Activated naive CD8-positive, alpha-beta T cell treated with anti-CD3 and anti-CD28 coated beads, Interleukin-2, amount 10 ng/mL, durations not matched to agents 7 days and 5 days (primary cell): Measurements from ENCODE around the gene LRRC2. TPM values are rescaled to one million over a fixed set of nuclear protein-coding genes. Genes with fewer than 3 reads are reported as not detected.
A peak's percentile ranks its signal among the peaks of the same experiment; 100 is the strongest.

Experiments used
- ATAC-seq: fragments of 150-1000 bp; cut with Tn5 transposase; one replicate; pipeline ENCODE4 v1.10.0; 2021; ENCODE audit warnings: low read depth, moderate library complexity
- POLR2A ChIA-PET: fragments of 350-600 bp; sonication (Branson Sonifier 250); formaldehyde crosslinking; loops from one replicate; lab custom pipeline; 2021; ENCODE audit warnings: antibody characterized with exemption; lab: Charles Lee
- DNase-seq: peaks from one replicate; pipeline ENCODE4 v3.0.0; 2021
- H3K27ac Mint-ChIP-seq: one replicate; pipeline ENCODE4 v1.8.0; 2022; ENCODE audit warnings: mild to moderate bottlenecking, mixed read lengths
- H3K27me3 Mint-ChIP-seq: one replicate; pipeline ENCODE4 v1.8.0; 2022; ENCODE audit warnings: mild to moderate bottlenecking, moderate library complexity, mixed read lengths
- H3K36me3 Mint-ChIP-seq: one replicate; pipeline ENCODE4 v1.8.0; 2021; ENCODE audit warnings: mild to moderate bottlenecking, mixed read lengths
- H3K4me1 Mint-ChIP-seq: one replicate; pipeline ENCODE4 v1.8.0; 2021; ENCODE audit warnings: mixed read lengths
- H3K4me3 Mint-ChIP-seq: one replicate; pipeline ENCODE4 v1.8.0; 2022; ENCODE audit warnings: mild to moderate bottlenecking, moderate library complexity, mixed read lengths
- H3K9me3 Mint-ChIP-seq: one replicate; pipeline ENCODE4 v1.8.0; 2021; ENCODE audit warnings: mixed read lengths
- total RNA-seq, 2 experiments: library from RNA; stranded (reverse); gene quantifications; one replicate each; pipeline ENCODE4 v1.2.3, GENCODE V29; 2021

The LRRC2 gene, protein sequence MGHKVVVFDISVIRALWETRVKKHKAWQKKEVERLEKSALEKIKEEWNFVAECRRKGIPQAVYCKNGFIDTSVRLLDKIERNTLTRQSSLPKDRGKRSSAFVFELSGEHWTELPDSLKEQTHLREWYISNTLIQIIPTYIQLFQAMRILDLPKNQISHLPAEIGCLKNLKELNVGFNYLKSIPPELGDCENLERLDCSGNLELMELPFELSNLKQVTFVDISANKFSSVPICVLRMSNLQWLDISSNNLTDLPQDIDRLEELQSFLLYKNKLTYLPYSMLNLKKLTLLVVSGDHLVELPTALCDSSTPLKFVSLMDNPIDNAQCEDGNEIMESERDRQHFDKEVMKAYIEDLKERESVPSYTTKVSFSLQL
- under 1 TPM; 0.45 to 0.75 TPM for total RNA-seq

DNA sequence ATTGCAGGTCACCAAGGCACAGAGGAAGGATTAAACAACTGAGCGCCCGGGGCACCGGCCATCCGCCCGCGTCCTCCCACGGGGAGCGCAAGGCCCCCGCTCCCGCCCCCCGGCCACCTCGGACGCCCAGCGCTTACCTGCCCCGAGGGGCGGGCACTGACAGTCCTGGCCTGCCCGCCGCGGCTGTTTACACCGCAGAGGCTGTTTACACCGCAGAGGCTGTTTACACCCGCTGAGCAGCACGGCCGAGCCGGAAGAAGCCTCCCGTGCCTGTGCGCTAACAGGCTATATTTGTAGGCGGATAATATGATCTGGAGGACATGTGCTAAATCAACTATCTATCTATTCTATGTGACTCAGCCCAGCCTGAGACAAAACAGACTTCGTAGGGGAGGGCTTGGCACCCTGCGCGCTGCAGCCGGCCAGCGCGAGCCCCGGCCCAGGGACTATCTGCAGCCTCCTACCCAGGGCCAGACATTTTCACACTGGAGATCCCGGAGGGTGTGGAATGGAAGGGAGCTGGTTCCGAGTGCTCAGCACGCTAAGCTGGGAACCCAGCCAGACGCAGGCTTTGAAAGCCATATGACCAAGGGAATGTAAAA, at the start of gene LRRC2:
Gene LRRC2, minus strand, starts transcription at position 263 of the 602 bp plus-strand sequence. CDS start 14,711 bp downstream, outside the sequence.
- Mint-ChIP-seq H3K4me3 (peak within 1 kb of the TSS; percentile 70), H3K27me3 (peaks cover 60% of the 10 kb centered on the region), H3K9me3 (peaks cover 5% of the 10 kb centered on the region), H3K36me3 (peaks cover 3% of the 10 kb centered on the region), H3K27ac (no peak within 1 kb of the TSS), H3K4me1 (peaks cover 9% of the 10 kb centered on the region)
- POLR2A ChIA-PET = no interaction called here
- peak; percentile 84 for ATAC-seq
- peak; percentile 53 for DNase-seq

DNA sequence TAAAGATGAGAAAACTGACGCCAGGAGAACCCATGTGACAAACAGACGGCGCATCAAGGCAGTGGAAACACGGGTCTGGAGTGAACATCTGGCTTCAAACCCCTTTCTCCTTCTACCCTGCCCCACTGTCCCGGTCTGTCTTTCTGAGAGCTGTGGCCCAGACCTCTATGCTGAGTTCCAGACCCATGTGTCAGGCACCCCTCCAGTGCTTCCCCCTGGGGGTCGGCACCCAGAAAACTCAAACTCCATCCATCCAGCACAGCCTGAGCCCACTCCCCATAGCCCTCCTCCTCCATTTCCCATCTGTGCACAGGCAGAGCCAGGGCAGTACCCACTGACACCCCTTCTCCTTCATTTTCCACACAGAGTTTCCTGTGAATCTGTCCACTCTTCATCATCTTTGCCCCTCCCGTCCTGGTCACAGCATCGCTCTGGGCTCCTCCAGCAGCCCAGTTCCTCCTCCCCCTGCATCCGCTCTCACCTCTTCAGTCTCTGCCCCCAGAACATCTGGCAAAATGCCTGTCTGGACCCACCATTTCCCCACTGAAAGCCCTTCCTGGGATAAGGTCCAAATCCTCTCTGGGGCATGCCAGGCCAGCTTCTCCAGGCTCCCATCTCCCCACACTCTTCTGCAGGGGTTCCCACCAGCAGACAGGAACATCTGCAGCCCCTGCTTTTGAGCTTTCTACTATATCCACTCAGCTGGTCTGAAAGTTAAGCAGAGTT, 49.1 kb upstream of the LRRC2 start:
- POLR2A ChIA-PET = no interaction called here
- Mint-ChIP-seq H3K4me1 (no peaks in the 10 kb centered on the region), H3K4me3 (no peak overlapping the region), H3K27me3 (peaks cover 30% of the 10 kb centered on the region), H3K27ac (no peak overlapping the region), H3K36me3 (no peaks in the 10 kb centered on the region), H3K9me3 (no peaks in the 10 kb centered on the region)
- no peak for ATAC-seq
- no peak for DNase-seq

DNA sequence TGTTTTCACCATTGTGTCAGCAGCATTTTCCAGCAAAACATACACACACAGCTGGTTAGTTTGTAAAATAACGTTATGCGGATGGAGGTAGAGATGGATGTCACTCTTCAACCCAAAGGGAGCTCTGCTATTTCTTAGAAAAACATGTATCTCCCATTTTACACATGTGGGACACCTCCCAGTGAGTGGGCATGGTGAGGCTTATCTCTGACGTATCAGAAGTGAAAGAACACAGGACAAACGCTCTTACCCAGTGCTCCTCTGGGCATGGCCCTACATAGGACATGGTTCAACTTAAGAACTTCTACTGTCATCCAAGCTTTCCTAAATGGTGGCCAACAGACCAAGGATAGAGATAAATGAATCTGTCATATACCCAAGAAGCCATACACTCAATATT, 48.3 kb upstream of the LRRC2 start:
- H3K27ac Mint-ChIP-seq = no peak overlapping the region
- POLR2A ChIA-PET = no interaction called here
- no peaks in the 10 kb centered on the region for H3K4me1 Mint-ChIP-seq
- no peaks in the 10 kb centered on the region for H3K36me3 Mint-ChIP-seq
- H3K27me3 Mint-ChIP-seq = peaks cover 32% of the 10 kb centered on the region
- no peaks in the 10 kb centered on the region for H3K9me3 Mint-ChIP-seq
- ATAC-seq (no peak), DNase-seq (no peak)
- H3K4me3 Mint-ChIP-seq = no peak overlapping the region

DNA sequence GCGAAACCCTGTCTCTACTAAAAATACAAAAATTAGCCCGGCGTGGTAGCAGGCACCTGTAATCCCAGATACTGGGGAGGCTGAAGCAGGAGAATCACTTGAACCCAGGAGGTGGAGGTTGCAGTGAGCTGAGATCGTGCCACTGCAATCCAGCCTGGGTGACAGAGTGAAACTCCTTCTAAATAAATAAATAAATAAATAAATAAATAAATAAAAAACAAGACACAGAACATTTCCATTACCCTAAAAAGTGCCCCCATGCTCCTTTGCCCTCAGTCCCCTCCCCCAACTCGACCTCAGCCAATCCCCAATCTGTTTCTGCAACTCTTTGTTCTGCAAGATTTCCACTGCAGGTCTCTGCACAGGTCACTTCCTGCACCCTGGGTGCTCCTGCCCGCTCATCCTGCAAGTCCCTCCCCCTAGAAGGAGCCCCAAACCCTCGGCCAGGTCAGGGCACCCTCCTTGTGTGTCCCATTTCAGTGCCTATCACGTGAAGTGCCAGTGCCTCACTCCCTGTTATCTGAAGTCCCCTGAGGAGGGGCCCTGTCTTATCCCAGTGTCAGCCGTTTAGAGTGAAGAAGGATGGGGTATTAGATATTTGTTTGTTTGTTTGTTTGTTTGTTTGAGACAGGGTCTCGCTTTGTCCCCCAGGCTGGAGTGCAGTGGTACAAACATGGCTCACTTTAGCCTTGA, 47.4 kb upstream of the LRRC2 start:
- POLR2A ChIA-PET = no interaction called here
- DNase-seq (no peak), ATAC-seq (no peak)

DNA sequence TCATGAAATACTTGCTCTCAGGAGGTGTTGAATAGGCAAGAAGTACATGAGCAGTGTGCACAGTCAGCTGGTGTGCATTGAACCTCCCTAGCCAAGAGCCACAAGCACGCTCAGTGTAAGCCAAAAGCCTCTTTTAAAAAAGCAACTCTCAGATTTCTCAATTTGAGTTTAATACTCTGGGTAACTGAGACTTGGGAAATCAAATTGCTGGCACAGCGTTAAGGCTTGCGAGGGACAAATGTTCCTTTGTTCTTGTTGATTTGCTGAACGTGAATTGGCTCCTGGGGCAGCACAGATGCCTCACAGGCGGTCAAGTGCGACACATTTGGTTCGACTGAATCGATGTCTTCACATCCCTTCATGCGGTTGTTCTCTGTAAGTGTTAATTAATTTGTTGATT, 46.2 kb upstream of the LRRC2 start, which contains the start of gene FAM240A:
Gene FAM240A, plus strand, starts transcription at position 202 of the 400 bp plus-strand sequence. Its CDS starts 159 bp downstream, at position 361.
- DNase-seq (no peak), ATAC-seq (no peak)
- Mint-ChIP-seq H3K36me3 (no peaks in the 10 kb centered on the region), H3K4me3 (no peak within 1 kb of the TSS), H3K27me3 (peaks cover 34% of the 10 kb centered on the region), H3K27ac (no peak within 1 kb of the TSS), H3K9me3 (no peaks in the 10 kb centered on the region), H3K4me1 (no peaks in the 10 kb centered on the region)
- POLR2A ChIA-PET = no interaction called here

More for the DNA sequence above, 47.4 kb upstream of the LRRC2 start:
- H3K4me3 Mint-ChIP-seq = no peak overlapping the region
- no peaks in the 10 kb centered on the region for H3K36me3 Mint-ChIP-seq
- peaks cover 29% of the 10 kb centered on the region for H3K27me3 Mint-ChIP-seq
- no peaks in the 10 kb centered on the region for H3K4me1 Mint-ChIP-seq
- no peaks in the 10 kb centered on the region for H3K9me3 Mint-ChIP-seq
- no peak overlapping the region for H3K27ac Mint-ChIP-seq

DNA sequence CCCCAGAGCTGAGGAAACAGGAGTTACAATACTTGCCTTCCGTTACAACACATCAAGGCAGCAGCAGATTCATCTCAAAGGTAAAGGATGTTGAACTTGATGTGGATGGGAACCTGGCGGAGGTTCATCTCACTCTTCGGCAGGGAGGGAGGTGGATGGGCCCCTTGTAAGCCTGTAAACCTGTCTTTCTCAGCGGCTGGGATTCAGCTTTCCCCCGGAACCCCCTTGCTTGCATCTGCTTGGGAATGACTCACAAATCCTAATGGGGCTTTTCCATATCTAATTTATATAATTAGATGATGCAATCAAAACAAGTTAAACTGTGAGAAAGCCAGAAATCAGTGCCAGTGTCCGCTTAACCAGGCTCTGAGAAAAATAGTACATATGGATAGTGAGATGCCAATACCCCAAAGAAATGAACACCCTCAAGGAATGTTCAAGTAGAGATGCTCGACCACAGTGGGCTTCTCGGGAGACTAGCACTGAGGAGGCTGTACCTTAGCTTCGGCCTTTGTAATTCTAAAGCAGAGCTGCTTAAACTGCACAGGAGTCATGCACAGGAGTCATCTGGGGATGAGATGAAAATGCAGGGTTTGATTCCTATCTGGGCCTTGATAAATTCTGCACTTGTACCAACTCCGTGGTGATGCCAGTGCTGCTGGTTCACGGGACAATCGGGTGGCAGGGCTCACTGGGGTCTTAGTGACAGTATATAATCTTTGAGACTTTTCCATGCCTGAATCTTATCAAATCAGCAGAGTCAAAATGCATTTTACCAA, 44.0 kb upstream of the LRRC2 start:
- no peak overlapping the region for H3K27ac Mint-ChIP-seq
- DNase-seq (no peak), ATAC-seq (no peak)
- H3K36me3 Mint-ChIP-seq = no peaks in the 10 kb centered on the region
- H3K27me3 Mint-ChIP-seq = peaks cover 22% of the 10 kb centered on the region
- H3K9me3 Mint-ChIP-seq = no peaks in the 10 kb centered on the region
- H3K4me1 Mint-ChIP-seq = no peaks in the 10 kb centered on the region
- POLR2A ChIA-PET = no interaction called here
- H3K4me3 Mint-ChIP-seq = no peak overlapping the region

DNA sequence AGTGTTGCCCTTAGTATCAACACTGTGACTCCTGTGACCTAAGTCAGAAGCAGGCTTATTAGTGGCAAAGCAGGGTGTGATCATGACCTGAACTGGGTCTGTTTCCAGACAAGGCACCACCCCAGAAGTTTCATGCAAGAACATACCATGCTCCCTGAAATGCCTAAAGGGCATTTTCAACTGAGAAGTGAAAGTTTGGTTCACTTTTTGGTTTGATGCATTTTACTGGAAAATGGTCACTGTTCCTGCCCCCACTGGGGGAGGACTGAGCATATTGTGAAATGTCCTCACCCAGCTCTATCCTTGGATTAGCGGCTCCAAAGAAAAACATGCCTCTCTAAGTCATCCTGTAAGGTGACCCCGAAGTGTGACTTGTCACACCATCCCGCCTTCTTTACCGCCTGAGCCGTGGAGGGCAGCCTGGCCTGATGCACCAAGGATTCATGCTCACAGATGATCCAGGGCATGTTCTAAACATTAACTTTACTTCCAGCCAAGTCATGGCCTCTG, 43.2 kb upstream of the LRRC2 start:
- no peak overlapping the region for H3K4me3 Mint-ChIP-seq
- H3K9me3 Mint-ChIP-seq = no peaks in the 10 kb centered on the region
- peaks cover 21% of the 10 kb centered on the region for H3K27me3 Mint-ChIP-seq
- H3K27ac Mint-ChIP-seq = no peak overlapping the region
- DNase-seq (no peak), ATAC-seq (no peak)
- POLR2A ChIA-PET = no interaction called here
- H3K36me3 Mint-ChIP-seq = no peaks in the 10 kb centered on the region
- H3K4me1 Mint-ChIP-seq = no peaks in the 10 kb centered on the region

DNA sequence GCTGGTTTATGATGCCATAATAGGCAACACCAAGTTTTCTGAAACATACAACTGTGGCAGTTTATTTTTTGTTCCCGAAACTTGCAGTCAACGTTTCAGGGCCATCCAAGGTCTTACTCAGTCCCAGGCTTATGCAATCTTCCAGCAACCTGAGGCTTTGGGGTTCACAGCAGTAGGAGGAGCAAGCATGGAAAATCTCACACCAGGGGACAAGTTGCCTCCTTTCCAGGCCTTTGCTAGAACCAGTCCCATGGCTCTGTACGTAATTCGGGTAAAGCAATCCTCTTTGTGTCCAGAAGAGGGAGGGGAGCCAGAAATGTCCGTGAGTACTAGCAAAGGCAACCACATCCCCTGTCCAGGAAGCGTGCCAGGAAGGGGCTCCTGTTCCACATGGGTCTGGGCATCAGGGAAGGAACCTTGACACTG, 41.5 kb upstream of the LRRC2 start:
- no peaks in the 10 kb centered on the region for H3K4me1 Mint-ChIP-seq
- POLR2A ChIA-PET = no interaction called here
- H3K9me3 Mint-ChIP-seq = no peaks in the 10 kb centered on the region
- DNase-seq (no peak), ATAC-seq (no peak)
- no peak overlapping the region for H3K27ac Mint-ChIP-seq
- H3K36me3 Mint-ChIP-seq = no peaks in the 10 kb centered on the region
- no peak overlapping the region for H3K4me3 Mint-ChIP-seq
- H3K27me3 Mint-ChIP-seq = peaks cover 17% of the 10 kb centered on the region

DNA sequence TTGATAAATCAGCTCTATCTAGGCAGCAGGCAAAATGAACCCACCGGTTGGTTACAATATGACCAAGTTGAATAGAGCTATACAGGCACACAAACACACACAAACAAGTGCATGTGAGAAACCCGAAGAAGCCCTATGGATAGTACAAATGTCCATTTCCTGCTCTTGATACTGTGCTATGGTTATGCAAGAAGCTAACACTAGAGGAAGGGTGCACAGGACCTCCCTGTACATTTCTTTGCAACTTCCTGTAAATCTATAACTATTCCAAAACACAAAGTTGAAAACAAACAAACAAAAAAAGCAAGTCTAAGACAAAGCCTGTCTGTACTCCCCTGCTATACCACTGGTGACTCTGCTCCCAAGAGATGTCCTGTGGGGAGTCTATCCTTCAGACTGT, 38.0 kb upstream of the LRRC2 start:
- H3K27ac Mint-ChIP-seq = no peak overlapping the region
- DNase-seq = no peak
- H3K27me3 Mint-ChIP-seq = peaks cover 10% of the 10 kb centered on the region
- POLR2A ChIA-PET = no interaction called here
- ATAC-seq = no peak
- no peaks in the 10 kb centered on the region for H3K36me3 Mint-ChIP-seq
- H3K4me1 Mint-ChIP-seq = no peaks in the 10 kb centered on the region
- H3K4me3 Mint-ChIP-seq = no peak overlapping the region
- H3K9me3 Mint-ChIP-seq = no peaks in the 10 kb centered on the region

DNA sequence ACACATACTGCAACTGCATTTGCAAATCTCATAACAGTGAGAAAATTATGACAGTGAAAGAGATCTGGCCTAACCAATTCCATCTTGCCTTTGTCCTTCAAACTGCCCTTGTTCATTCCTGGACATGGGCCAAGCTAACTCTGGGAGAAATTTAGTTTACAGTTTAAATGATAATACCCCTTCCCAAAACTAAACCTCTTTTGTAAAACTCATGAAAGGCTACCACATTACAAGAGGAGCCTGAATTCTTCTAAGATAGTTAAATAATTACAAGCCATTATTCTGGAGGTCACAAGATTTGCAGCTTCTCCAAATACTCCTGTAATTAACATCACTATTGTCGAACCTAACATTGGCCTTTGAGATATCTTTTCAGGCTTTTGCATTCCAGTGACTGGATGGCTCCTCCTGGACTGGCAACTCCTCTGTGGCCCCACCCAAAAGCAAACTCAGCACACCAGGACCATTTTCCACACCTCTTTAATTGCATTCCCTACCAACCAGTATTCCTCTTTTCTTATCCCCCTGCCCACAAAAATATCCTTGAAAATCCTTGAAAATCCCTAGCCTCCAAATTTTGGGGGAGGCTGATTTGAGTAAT, 37.4 kb upstream of the LRRC2 start:
- no peaks in the 10 kb centered on the region for H3K36me3 Mint-ChIP-seq

DNA sequence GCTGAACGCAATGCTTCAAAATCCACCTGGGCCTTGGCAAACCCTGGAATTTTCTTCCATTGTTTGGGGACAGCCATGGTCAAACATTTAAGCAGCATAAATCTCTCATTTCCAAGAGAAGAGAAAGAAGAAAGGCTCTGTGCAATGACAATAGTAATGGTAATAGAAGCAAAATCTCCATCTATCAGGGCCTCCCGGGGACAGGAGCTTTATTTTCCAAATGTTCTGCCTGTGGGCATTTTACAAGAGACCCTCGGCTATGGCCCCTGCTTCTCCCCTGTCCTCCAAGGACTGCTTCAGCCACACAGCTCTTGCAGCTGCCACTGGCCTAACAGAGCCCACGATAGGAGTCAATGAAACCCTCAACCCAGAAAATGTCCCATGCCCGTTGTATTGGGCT, 33.5 kb upstream of the LRRC2 start:
- POLR2A ChIA-PET = no interaction called here
- no peak for ATAC-seq
- DNase-seq = no peak
- Mint-ChIP-seq H3K27ac (no peak overlapping the region), H3K36me3 (no peaks in the 10 kb centered on the region), H3K27me3 (peaks cover 17% of the 10 kb centered on the region), H3K9me3 (no peaks in the 10 kb centered on the region), H3K4me1 (no peaks in the 10 kb centered on the region), H3K4me3 (no peak overlapping the region)

More for the DNA sequence above, 37.4 kb upstream of the LRRC2 start:
- no peak for ATAC-seq
- H3K27me3 Mint-ChIP-seq = peaks cover 11% of the 10 kb centered on the region
- no peak for DNase-seq
- H3K27ac Mint-ChIP-seq = no peak overlapping the region
- H3K4me3 Mint-ChIP-seq = no peak overlapping the region
- POLR2A ChIA-PET = no interaction called here
- no peaks in the 10 kb centered on the region for H3K9me3 Mint-ChIP-seq
- H3K4me1 Mint-ChIP-seq = no peaks in the 10 kb centered on the region

DNA sequence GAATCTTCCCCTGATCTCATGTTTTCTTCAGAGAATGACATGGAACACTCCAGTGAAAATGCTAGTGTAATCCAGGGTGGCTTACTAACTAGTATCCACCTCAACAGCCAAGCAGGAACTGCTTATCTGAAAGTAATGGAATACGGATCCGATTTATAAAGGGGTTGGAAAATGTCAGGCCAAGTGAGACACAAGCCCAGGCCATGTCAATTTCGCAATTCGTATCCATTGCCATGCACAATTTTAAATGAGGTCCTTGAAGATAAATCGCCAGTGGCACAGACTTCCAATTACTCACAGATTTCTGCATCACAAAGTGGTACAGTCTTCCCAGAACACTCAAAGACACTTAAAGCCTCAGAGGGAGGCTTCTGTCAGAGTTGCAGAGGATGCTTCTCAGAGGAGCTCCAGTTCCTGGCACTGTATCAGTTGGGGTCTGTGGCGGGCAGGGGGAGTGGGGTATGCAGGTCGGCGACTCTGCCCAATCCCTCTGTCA, 29.8 kb upstream of the LRRC2 start:
- DNase-seq = no peak
- no peaks in the 10 kb centered on the region for H3K9me3 Mint-ChIP-seq
- no peaks in the 10 kb centered on the region for H3K36me3 Mint-ChIP-seq
- no peaks in the 10 kb centered on the region for H3K4me1 Mint-ChIP-seq
- POLR2A ChIA-PET = no interaction called here
- H3K27ac Mint-ChIP-seq = no peak overlapping the region
- no peak overlapping the region for H3K4me3 Mint-ChIP-seq
- no peak for ATAC-seq
- H3K27me3 Mint-ChIP-seq = peaks cover 31% of the 10 kb centered on the region
